ENCODE results near the gene GABRD.

GRCh38 chr1:2067981-2068380, 48.8 kb downstream of the GABRD start:
- TF ChIP-seq POLR2A (IDR thresholded peaks at IDR 0.05; ENCODE audit: low read length): no peak
- TF ChIP-seq GATA1 (IDR thresholded peaks at IDR 0.05; ENCODE audit: low read depth, low read length): no peak

All from erythroblast (primary cell).